ENCODE measurements around the gene ERAP2.

The ERAP2 gene

DNA sequence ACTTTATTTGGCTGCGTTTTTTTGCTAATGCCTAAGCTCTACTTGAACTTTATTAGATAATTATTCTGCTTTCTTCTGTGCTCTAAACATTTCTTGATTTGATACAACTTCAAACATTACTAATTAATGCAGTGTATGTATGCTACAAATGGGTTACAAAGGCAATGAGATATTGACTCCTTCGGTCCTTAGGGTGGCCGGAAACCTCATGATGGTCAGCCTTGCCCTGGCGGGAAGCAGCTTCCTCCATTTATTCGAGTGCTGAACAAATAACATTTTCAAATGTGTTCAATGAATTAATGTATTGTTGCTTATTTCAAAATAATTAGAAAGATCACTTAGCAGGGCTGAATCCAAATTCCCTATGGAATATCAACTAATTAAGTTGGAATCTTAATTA, 55.7 kb downstream of the ERAP2 start:
- no peak for DNase-seq (ENCODE audit: low spot score)

DNA sequence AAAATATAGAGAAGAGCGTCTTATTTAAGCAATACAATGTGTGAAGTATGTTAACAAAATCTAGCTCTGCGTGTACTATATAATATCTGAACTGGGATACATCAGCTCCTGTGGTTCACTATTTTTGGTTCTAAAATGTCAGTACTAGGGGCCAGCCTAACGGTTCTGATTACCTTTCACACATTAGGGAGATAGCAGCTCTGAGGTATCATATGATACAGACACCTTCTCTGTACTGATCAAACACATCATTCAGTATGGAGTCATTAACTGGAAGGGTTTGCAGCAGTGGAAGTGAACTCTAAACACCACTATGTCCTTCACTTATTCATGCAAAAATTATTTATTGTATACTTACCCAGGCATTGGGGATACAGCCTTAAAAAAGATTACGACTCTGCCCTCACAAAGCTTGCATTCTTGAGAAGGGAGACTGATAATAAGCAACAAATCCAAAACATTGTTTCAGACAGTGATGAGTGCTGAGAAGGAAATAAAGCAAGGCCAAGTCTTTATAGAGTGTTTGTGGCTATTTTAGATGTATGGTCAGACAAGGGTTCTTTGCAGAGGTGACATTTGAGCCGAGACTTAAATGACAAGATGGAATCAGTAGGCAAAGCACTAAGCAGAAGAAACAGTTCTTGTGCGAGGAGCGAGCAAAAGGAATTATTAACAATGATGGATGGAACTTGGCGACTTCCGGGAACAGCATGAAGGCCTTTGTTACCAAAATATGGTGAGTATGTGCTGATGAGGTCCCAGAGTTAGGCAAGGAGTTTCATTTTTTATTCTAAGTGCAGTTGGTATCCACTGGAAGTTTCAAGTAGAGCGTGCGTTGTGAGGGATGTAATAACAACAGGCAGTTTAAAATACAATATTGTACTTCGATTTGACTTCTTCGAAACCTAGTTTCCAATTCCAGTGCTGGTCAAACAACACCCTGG, 57.7 kb downstream of the ERAP2 start:
- peak; percentile 59 for DNase-seq (ENCODE audit: low spot score)

DNA sequence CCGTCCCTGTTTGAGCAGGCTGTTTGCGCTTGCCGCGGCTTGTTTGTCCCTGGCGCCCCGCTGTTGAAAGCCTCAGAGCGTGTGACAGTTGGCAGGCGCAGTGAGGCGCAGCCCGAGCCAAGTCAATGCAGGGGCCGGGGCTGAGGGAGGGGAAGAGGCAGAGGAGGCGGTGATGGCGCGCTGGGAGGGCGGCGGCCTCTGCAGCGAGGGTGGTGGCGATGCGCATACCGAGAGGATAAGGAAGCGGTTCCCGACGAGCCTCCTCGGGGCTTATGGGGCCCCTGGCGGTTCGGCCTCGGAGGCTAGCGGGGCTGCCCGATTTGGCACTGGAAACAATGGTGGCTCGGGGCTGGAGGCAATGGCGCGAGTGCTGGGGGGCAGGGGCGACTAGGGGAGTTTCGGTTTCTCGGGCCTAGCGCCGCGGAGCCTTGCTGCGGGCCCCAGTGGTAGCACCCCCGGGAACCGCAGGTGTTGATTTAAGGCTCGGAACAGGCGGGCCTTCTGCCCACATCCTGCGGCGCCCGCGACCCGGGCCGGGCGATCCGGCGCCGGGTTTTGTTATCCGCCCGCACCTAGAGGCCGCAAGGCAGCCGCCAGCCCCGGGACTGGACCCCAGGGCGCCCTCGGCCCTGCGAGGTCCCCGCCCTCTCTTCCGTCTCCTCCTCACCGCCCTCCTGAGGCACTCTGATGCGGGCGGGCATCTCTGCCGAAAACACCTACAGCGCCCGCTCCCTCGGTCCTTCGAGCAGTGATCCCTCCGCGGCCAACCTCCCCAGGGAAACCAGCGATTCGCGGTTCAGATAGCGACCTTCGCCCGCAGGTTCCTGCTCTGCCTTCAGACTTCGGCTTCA, 58.6 kb downstream of the ERAP2 start:
- peak; percentile 98 for DNase-seq (ENCODE audit: low spot score)

DNA sequence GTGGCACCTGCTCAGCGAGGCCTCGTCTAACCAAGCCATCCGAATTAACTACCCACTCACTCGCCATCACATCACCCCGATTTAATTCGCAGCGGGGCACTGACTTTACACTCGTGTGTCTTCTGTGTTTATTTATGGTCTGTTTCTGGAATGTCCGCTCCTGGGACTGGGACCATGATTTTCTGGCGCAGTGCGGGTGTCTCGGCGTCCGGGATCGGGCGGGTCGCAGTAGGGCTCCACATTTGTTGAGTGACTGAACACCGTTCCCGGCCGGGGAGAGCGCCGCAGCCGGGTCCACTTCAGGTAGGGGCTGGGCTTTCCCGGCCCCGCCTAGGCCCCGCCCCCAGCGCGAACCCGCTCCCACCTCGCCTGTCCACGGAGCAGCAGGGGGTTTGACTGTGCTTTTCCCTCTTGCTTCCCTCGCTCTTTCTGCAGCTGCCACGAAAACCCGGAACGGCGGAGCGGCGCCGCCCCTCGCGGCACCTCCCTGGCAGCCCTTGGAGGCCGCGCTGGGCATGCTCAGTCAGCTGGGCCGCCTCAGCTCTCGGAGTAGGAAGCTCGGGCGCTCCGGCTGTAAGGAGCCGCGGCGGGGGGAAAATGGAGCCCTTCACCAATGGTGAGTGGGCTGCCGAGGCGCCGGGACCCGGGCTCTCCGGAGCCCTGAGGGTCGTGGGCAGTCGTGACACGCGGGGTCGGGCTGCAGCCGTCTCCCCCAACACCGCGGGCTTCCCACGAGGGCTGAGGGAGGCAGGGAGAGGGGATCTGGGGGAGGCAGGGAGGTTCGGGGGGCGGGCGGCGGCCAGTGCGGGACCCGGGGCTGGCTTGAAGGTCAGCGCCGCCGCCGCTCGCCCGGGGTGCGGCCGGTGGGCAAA, 59.5 kb downstream of the ERAP2 start, which contains the start of gene LNPEP:
Gene LNPEP, plus strand, starts transcription at position 522 of the 872 bp plus-strand sequence. Its CDS starts 76 bp downstream, at position 598.
- peak; percentile 99 for DNase-seq (ENCODE audit: low spot score)

DNA sequence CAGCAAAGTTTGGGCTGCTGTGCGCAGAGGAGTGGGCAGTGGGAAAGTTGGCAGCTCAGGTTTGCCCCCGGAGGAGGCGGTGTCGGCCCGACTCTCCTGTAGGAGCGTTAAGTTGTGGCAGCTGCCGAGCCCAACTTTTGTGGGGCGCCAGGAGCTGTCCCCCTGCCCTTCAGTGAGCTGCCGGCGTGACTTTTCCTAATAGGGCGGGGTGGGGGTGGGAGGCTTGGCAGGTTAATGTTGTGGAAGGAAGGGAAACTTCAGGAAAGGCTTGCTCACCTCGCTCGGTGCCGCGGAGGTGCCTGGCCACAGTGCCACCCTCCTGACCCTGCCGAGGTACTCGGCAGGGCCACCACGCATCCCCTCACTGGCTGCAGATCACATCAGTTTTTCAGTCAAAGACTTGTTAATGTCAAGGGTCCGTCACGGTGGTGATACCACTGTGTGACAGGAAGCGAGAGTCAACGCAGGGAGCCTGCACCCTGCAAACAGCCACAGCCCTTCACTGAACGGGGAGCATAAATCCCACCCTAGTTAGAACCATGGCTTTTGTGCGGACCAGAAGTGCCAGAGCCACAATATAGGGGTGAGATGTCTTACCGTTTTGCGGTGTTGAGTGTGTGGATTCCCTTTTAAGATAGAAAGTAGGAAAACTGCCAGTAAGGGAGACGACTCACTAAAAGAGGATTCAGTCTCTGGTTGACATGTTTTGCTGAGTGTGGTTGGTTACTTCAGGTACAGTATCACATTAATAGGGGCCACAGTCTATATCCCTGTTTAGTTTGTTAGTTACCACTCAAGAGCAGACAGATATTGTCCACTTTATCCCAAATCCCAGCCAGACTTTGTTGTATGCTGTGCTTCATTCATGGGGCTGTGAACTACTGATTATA, 60.4 kb downstream of the ERAP2 start:
- peak; percentile 51 for DNase-seq (ENCODE audit: low spot score)

DNA sequence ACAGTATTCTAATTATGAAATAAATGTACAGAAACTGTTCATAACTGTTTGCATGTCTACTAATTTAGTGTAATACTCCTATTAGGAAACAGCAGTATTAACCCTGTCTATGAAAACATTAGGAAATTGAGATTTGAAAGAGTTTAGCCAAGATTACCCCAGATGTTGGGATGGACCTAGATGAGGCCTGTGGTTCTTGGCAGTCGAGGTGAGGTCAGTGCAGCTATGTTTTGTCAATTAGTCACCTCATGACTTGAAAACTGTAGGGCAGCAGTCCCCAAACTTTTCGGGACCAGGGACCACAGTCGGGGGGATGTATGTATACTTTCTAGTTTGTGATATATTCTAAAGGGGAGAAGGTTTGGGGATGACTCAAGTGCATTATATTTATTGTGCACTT, 64.3 kb downstream of the ERAP2 start:
- DNase-seq (ENCODE audit: low spot score): no peak

DNA sequence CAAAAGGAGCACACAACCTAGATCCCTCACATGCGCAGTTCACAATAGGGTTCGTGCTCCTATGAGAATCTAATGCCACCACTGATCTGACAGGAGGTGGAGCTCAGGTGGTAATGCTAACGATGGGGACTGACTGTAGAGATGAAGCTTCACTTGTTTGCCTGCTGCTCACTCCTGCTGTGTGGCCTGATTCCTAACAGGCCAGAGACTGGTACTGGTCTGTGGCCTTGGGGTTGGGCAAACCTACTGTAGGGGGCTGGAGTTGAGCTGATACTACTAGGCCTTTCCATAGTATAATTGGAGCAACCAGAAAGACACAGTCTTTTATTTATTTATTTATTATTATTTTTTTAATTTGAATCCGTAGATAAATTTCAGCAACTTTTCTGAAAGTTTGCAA, 64.8 kb downstream of the ERAP2 start:
- no peak for DNase-seq (ENCODE audit: low spot score)

DNA sequence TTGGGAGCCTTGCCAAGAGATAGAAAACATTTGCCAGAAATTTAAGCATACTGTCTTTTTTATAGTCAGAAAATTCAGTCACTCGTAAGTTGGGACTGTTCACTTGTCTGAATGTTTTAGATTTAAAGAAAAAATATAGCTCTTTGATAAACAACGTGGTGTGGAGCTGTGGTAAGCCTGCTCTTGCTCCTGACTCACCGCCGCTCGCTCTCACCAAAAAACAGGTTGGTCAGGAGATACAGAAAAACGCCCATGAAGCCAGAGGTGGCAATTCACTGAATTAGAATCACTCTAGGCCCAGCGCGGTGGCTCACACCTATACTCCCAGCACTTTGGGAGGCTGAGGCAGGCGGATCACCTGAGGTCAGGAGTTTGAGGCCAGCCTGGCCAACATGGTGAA, 65.8 kb downstream of the ERAP2 start:
- no peak for DNase-seq (ENCODE audit: low spot score)

DNA sequence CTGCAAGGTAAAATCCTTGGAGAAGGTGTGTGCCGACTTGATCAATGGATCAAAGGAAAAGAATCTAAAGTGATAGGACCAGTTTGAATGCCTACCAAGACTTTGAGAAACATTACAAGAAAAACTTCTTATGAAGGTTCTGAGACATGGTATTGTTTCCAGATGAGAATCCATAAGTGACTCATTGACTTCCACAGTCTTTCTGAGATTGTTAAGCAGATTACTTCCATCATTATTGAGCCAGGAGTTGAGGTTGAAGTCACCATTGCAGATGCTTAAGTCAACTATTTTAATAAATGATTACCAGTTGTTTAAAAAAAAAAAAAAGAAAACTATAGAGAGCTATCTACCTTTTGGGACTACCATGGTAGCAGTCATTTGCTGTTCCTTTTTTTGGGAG, 66.6 kb downstream of the ERAP2 start:
- DNase-seq (ENCODE audit: low spot score): no peak

DNA sequence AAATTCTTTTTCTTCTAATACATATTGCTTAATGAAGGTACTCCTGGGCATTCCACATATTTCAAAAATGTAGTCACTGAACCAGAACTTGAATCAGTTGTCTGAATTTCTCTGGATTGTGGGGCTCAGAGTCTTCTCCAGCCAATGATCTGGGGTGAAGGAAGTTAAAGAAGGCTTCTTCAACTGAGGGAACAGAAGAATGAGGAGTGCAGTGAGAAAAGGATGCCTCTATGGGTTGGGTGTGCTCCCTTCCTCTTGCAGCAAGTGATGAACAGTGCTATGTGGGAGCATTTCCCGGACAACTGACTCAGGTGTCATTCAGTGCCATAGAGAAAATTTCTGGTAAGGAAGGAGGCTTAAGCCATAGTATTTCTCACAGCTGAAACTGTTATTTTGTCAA, 67.5 kb downstream of the ERAP2 start:
- DNase-seq (ENCODE audit: low spot score): no peak

DNA sequence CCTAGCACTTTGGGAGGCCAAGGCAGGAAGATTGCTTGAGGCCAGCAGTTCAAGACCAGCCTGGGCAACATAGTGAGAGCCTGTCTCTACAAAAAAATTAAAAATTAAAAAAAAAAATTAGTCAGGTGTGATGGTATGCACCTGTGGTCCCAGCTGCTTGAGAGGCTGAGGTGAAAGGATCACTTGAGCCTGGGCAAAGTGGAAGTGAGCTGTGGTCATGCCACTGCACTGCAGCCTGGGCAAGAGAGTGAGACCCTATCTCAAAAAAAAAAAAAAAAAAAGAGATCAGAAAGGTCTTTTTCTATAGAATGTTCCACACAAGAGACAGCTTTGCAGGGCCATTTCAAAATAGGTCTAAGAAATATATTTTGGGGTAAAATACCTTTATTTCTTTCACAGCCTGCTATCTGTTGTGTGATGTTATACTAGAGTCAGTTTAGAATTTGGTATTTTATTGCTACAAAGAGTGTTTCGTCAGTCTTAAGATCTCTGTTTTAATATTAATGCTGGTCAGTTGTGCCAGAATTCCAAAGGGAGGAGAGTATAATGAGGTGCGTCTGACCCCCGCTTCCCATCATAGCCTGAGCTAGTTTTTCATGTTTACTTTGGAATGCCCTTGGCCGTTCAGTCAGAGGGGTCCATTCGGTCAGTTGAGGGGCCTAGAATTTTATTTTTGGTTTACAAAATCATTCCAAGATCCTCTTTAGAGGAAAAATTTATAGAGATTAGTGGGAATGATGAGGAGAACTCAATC, 69.0 kb downstream of the ERAP2 start:
- DNase-seq (ENCODE audit: low spot score): no peak

DNA sequence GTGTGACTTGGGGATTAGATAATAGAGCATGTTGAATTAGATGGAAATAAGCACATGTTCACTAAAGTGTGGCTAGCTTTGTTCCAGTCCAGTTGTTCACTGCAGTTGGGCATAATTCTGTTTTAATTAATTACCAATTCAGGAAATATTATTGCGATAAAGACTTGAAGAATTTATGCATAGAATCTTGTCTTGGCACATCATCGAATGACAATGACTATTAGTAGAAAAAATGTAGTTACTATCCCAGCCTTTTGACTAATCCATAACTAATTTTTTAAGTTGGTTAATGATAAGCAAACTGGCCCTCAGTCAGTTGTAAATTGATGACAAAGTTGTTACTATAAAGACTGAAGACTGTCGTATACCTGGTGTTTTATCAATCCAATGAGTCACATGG, 70.1 kb downstream of the ERAP2 start:
- DNase-seq (ENCODE audit: low spot score): no peak

DNA sequence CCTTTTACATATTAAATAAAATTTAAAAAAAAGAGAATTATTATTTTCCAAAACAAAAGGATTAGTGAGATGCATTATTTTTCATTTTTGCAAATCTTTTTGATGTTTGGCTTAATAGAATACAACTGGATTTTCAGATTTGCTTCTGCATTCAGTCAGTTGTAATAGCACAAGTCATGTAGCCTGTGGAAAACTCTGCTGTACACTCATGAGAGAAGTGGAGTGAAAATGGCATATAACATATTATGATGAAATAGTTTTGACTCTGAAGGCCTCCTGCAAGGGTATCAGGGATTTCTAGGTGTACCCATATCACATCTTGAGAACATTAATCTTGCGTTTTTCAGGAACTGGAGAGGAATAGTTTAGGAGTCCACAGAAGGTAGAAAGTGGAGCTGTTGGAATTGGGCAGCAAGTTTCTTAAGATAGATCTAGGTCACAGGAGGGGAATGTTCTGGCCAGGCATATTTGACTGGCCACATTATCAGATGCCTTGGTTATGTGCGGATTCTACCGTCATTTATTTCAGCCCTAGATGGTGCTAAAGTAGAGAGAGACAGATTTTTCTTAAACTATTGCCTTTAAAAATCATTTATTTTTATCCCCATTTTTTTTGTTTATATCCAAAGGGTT, 75.9 kb downstream of the ERAP2 start:
- DNase-seq (ENCODE audit: low spot score): no peak

DNA sequence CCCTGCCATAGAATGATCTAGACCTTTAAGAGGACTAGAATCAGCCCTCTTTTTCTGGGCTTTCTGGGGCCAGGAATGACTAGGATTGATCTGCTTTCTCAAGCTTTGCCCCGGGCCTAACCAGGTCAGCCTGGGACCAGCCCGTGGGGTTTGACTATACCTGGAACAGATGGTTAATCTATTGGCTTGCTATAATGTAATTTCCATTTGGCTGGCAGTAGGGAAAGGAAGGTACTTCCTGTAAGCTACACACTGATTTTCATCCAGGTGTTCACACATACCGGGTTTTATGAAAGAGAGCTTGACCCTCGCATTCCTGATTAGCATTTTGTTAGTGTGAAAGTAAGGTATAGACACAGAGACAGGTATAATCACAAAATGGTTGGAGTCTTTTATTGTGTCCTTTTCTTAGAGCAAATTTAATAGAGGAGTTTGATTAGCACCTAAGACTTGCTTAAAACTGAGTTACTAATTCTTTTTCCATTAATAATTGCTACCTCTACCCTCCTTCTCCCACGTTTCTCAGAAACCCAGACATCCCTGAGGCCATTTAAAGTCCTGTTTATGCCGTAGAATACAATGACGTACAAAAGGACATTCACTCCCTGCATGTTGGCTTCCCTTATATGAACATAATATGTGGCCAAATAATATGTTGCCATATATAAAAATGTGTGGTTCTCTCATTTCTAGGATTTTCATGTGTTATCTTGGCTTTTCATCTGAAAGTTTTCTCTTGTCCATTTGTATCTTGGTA, 76.9 kb downstream of the ERAP2 start:
- no peak for DNase-seq (ENCODE audit: low spot score)

DNA sequence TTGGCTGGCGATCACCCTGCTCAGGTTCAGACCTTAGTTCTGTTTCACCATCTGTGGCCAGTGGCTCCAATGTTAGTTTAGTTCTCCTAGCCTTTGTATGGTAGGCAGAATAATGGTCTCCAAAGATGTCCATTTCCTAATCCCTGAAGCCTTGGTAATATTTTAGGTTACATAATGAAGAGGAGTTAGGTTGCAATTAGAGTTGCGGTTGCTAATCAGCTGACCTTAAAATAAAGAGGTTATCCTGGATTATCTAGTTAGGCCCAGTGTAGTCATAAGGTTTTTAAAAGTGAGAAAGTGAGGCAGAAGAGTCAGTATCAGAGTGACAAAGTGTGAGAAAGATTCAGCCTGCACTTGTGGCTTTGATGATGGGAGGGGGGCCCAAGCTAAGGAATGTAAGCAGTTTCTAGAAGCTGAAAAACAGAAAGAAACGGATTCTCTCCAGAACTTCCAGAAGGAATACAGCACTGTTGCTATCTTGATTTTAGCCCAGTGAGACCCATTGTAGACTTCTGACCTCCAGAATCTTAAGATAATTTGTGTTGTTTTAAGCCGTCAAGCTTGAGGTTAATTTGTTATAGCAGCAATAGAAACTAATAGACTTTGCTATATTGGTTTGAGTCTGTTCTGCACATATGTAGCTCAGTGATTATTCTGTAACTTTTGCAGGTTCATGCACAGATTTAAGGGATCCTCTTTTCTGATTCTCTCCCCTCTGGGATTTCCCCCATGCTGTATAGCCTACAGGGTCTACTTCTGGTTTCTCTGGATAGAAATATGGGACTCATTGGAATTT, 81.2 kb downstream of the ERAP2 start:
- DNase-seq (ENCODE audit: low spot score): no peak

DNA sequence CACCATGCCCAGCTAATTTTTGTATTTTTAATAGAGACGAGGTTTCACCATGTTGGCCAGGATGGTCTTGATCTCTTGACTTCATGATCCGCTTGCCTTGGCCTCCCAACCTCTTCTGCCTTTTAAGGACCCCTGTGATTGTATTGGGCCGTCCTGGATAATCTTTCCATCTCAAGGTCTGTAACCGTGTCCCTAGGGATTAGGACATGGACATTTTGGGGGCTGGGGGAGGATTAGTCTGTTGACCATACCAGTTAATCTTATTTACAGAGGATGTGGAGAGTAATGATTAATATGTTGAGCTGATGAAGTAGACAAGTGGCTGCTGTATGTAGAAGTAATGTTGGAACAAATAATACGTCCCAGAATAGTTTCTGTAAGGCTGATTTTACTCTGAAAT, 82.7 kb downstream of the ERAP2 start:
- no peak for DNase-seq (ENCODE audit: low spot score)

DNA sequence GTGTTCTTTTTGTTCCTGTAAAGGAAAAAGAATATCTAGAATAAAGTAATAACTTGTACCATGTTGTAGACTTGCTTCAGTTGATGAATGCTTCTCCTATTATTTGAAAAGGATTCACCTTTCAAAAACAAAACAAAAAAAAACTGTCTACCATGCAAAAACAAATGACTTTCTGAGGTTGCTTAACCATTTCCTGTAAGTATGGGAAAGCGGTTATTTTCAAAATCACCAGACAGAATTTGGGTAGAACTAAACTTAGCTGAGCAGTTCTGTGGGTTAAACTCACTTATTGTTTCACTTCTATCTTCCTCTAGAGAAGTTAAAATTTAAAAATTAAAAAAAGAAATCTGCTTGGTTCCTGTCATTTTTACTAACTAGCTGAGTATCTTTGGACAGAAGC, 84.8 kb downstream of the ERAP2 start:
- DNase-seq (ENCODE audit: low spot score): no peak

DNA sequence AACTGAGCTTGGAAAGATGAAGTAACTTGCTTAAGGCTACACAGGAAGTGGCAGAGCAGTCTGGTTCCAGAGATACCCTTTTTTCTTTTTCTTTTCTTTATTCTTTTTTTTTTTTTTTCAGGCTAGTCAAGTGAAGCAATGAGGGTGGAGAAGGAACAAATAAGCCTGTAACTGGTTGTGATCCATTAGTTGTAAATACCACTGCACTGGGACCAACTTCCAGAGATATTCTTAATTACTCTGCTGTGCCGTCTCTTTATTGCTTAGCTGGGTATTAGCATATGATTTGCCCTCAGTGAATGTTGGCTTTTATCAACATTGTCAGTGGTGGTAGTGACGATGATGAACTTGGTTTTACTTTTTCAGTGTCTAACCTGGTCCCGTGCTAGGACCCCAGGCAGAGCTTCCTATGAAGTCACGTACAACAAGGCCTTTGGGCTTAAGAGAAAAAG, 86.3 kb downstream of the ERAP2 start:
- no peak for DNase-seq (ENCODE audit: low spot score)

Measured in SW480 (cell line).